ENCODE measurements around the gene BTBD9.

DNA sequence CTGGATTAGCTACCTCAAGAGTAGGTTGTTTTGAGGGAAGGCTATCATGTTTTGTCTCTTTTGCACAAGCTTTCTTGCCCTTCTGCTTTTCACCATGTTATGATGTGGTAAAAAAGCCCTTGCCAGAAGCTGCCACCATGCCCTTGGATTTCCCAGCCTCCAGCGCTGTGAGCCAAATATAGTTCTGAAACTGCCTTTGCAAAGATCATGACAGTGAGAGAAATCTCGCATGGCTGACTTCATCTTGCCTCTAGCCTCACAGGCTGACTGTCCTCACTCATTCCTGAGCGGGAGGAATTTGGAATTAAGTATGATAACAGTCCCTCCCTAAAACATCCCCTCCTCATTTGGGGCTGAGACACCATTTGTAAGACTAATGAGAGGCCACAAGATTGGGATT lies 207.7 kb downstream of the BTBD9 start:
- TF ChIP-seq, protein P1, sequence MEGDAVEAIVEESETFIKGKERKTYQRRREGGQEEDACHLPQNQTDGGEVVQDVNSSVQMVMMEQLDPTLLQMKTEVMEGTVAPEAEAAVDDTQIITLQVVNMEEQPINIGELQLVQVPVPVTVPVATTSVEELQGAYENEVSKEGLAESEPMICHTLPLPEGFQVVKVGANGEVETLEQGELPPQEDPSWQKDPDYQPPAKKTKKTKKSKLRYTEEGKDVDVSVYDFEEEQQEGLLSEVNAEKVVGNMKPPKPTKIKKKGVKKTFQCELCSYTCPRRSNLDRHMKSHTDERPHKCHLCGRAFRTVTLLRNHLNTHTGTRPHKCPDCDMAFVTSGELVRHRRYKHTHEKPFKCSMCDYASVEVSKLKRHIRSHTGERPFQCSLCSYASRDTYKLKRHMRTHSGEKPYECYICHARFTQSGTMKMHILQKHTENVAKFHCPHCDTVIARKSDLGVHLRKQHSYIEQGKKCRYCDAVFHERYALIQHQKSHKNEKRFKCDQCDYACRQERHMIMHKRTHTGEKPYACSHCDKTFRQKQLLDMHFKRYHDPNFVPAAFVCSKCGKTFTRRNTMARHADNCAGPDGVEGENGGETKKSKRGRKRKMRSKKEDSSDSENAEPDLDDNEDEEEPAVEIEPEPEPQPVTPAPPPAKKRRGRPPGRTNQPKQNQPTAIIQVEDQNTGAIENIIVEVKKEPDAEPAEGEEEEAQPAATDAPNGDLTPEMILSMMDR (IDR thresholded peaks at IDR 0.05; ENCODE audit: low read depth, low read length, poor library complexity, severe bottlenecking): no peak
- TF ChIP-seq EZH2phosphoT487 (IDR thresholded peaks at IDR 0.05; ENCODE audit: borderline replicate concordance, low read length): no peak

All from DOHH2 (cell line).